Measurements from ENCODE around the gene PTPRN2.

Gene PTPRN2

DNA sequence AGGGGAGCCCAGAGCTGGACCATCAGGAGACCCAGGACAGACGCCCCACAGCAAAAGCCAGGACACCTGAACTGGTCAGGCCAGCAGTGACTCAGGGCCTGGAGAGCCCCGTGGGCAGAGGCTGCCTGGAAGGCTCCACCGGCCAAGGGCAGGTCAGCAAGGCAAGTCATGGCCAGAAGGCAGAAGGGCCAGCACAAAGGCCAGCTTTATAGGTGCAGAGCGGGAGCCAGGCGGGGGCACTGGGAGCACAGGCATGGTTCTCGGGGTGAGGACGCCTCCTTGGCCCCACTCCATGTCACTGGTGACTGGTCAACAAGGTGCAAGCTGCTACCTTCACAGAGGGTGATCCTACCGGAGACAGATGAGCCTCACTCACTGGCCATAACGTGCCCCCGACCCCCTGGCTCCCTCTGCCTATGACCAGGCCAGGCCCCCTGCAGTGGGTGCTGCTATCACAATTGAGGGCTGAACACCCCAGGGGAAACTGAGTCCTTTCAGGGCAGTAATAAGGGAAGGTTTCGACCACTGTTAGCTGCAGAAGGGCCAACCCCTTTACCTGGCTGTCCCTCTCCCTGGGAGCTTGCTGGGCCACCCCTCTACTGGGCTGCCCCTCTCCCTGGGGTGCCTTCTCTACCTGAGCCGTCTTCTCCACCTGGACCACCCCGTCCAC lies 317.4 kb downstream of the PTPRN2 start:
- peaks cover 10% of the 10 kb centered on the region for H3K4me1 ChIP-seq (ENCODE audit: control insufficient read depth, insufficient read depth, low read length)
- no peaks in the 10 kb centered on the region for H3K27me3 ChIP-seq (ENCODE audit: control insufficient read depth, insufficient read depth, low read length)
- no peak overlapping the region for H3K4me3 ChIP-seq (ENCODE audit: low read length)
- H3K36me3 ChIP-seq (ENCODE audit: control insufficient read depth, insufficient read depth, low read length) = no peaks in the 10 kb centered on the region
- no peak overlapping the region for H3K9ac ChIP-seq (ENCODE audit: low read length)
- no peaks in the 10 kb centered on the region for H3K9me3 ChIP-seq (ENCODE audit: control insufficient read depth, low read length)

GRCh38 chr7:158268816-158269535 lies 318.6 kb downstream of the PTPRN2 start:
- no peak overlapping the region for H3K4me3 ChIP-seq (ENCODE audit: low read length)
- H3K9ac ChIP-seq (ENCODE audit: low read length) = no peak overlapping the region
- H3K27me3 ChIP-seq (ENCODE audit: control insufficient read depth, insufficient read depth, low read length) = no peaks in the 10 kb centered on the region
- H3K4me1 ChIP-seq (ENCODE audit: control insufficient read depth, insufficient read depth, low read length) = peaks cover 10% of the 10 kb centered on the region
- H3K36me3 ChIP-seq (ENCODE audit: control insufficient read depth, insufficient read depth, low read length) = no peaks in the 10 kb centered on the region
- no peaks in the 10 kb centered on the region for H3K9me3 ChIP-seq (ENCODE audit: control insufficient read depth, low read length)

GRCh38 chr7:158267742-158268435 lies 319.7 kb downstream of the PTPRN2 start:
- H3K9ac ChIP-seq (ENCODE audit: low read length) = no peak overlapping the region
- H3K27me3 ChIP-seq (ENCODE audit: control insufficient read depth, insufficient read depth, low read length) = no peaks in the 10 kb centered on the region
- no peaks in the 10 kb centered on the region for H3K36me3 ChIP-seq (ENCODE audit: control insufficient read depth, insufficient read depth, low read length)
- H3K4me3 ChIP-seq (ENCODE audit: low read length) = no peak overlapping the region
- peaks cover 10% of the 10 kb centered on the region for H3K4me1 ChIP-seq (ENCODE audit: control insufficient read depth, insufficient read depth, low read length)
- H3K9me3 ChIP-seq (ENCODE audit: control insufficient read depth, low read length) = no peaks in the 10 kb centered on the region

DNA sequence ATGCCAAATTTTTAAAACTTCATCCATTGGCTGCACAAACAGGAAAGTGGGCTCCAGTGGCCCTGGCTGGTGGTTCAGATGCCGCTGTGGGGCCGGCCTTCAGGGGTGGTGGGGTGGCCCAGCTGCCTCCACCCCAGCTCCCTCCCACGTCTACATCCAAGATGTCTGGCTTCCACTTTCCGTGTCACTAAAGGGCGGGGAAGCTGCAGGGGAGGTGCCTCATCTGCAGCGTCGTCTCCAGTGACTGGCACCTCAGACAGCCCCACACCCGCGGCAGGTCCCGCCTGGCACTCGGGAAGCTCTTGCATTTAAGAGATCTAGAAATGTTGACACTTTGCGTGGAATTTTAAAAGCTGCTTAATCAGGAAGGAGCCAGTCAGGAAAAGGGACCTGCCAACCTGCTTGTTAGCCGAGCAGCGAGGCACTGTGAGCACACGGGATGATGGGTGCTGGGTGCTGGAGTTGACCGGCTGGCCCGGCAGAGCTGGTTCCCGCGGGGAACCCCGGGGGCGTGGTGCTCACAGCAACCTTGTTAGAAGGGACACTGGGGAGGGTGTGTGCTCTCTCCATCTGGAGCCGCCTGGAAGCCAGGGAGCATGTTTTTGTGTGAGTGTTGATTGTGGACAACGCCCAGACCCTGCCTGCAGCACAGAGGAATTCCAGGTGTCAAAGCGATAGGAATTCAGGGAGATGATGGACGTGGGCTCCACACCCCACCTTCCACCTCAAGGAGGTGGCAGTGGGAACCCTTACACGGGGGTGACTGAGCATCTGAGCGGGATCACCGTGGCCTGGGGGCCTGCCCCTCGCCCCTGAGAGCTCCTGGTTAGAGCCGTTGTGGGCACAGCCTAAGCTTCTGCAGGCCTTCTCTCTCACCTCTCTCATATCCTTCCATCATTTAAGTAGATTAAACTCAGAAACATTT lies 320.5 kb downstream of the PTPRN2 start:
- Histone ChIP-seq H3K9ac (ENCODE audit: low read length) (no peak overlapping the region), H3K4me1 (ENCODE audit: control insufficient read depth, insufficient read depth, low read length) (peaks cover 10% of the 10 kb centered on the region), H3K36me3 (ENCODE audit: control insufficient read depth, insufficient read depth, low read length) (no peaks in the 10 kb centered on the region), H3K27me3 (ENCODE audit: control insufficient read depth, insufficient read depth, low read length) (no peaks in the 10 kb centered on the region), H3K9me3 (ENCODE audit: control insufficient read depth, low read length) (no peaks in the 10 kb centered on the region), H3K4me3 (ENCODE audit: low read length) (no peak overlapping the region)

DNA sequence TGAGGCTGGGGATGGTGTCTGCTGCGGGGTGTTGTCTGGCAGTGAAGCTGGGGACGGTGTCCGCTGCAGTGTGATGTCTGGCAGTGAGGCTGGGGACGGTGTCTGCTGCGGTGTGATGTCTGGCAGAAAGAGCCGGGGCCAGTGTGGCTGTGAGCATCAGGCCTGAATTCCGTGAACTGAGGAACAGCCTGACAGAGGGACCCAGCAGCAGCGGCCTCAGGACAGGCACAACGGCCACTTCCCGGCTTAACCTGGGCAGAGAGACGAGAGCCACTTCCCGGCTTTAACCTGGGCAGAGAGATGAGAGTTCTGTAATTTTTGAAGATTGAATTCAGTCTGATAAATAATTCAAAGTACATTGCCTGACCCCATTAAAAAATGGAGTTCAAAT lies 321.2 kb downstream of the PTPRN2 start:
- peaks cover 10% of the 10 kb centered on the region for H3K4me1 ChIP-seq (ENCODE audit: control insufficient read depth, insufficient read depth, low read length)
- no peaks in the 10 kb centered on the region for H3K36me3 ChIP-seq (ENCODE audit: control insufficient read depth, insufficient read depth, low read length)
- H3K27me3 ChIP-seq (ENCODE audit: control insufficient read depth, insufficient read depth, low read length) = no peaks in the 10 kb centered on the region
- no peak overlapping the region for H3K4me3 ChIP-seq (ENCODE audit: low read length)
- H3K9ac ChIP-seq (ENCODE audit: low read length) = no peak overlapping the region
- no peaks in the 10 kb centered on the region for H3K9me3 ChIP-seq (ENCODE audit: control insufficient read depth, low read length)

GRCh38 chr7:158265743-158266080 lies 321.9 kb downstream of the PTPRN2 start:
- Histone ChIP-seq H3K9ac (ENCODE audit: low read length) (no peak overlapping the region), H3K4me3 (ENCODE audit: low read length) (no peak overlapping the region), H3K27me3 (ENCODE audit: control insufficient read depth, insufficient read depth, low read length) (no peaks in the 10 kb centered on the region), H3K9me3 (ENCODE audit: control insufficient read depth, low read length) (no peaks in the 10 kb centered on the region), H3K4me1 (ENCODE audit: control insufficient read depth, insufficient read depth, low read length) (peaks cover 10% of the 10 kb centered on the region), H3K36me3 (ENCODE audit: control insufficient read depth, insufficient read depth, low read length) (no peaks in the 10 kb centered on the region)

DNA sequence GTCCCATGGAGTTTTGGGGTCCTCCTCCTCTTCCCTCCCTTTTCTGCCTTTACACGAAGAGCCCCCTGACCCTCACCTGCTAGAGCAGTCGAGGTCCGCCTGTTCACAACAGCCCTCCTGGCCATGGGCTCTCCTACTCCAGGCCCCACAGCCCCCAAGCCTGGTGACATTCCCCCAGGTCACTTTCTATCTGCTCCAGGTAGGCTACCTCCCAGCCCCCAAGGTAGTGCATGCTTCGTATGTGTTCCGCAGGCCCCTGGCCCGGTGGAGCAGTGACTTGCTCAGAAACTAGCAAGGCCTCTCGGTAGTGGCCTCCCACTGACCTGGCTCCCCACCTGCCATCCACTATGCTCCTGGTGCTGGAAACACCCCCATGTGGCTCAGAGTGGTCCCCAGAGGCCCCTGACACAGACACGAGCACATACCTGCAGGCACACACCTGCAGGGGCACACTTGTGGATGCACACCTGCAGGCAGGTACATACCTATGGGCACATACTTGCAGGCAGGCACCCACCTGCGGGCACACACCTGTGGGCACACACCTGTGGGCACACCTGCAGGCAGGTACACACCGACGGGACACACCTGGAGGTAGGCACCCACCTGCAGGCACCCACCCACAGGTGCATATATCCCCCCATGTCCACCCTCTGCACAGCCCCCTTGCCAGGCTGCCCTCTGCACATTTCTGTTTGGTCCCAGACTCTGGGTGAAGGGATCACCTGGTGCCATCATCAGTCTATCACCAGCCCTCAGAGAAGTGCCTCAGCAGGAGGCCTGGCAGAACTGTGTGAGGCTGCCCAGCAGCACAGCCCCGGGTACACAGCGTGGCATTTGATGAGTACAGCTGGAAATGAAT lies 322.5 kb downstream of the PTPRN2 start:
- Histone ChIP-seq H3K9me3 (ENCODE audit: control insufficient read depth, low read length) (no peaks in the 10 kb centered on the region), H3K36me3 (ENCODE audit: control insufficient read depth, insufficient read depth, low read length) (no peaks in the 10 kb centered on the region), H3K4me3 (ENCODE audit: low read length) (no peak overlapping the region), H3K9ac (ENCODE audit: low read length) (no peak overlapping the region), H3K27me3 (ENCODE audit: control insufficient read depth, insufficient read depth, low read length) (no peaks in the 10 kb centered on the region), H3K4me1 (ENCODE audit: control insufficient read depth, insufficient read depth, low read length) (peaks cover 10% of the 10 kb centered on the region)

DNA sequence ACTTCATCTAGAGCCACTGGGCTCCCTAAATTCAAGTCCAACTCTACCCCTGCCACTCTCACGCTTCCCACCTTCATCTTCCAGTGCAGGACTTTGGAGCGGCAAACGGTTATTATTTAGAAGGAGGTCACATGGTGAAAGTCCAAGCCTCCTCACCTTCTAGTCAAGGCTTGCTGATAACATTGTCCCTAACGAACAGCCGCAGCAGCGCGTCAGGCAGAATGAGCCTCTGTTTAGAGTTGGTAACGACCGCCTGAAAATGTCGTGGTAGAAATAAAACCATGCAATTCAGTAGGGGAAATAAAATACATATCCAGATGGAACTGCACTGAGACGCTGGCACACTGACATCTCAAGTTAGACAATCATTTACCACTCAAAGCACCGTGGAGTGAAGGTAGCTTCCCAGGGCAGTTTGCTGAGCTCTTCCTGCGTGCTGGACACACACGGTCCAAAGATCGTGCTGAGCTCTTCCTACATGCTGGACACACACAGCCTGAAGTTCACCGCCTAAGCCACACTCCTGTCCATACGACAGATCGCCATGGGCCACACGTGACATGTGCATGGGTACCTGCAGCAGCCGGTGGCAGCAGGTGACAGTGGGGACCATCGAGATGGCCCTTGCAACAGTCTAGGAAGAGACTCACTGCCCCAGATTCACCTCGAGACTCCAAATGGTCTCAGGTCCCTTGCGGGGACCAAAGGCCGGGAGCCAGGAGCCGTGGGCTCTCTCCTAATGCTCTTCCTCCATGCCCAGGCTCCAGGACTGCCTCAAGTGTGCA lies 323.5 kb downstream of the PTPRN2 start:
- Histone ChIP-seq H3K4me1 (ENCODE audit: control insufficient read depth, insufficient read depth, low read length) (peaks cover 10% of the 10 kb centered on the region), H3K9me3 (ENCODE audit: control insufficient read depth, low read length) (no peaks in the 10 kb centered on the region), H3K36me3 (ENCODE audit: control insufficient read depth, insufficient read depth, low read length) (no peaks in the 10 kb centered on the region), H3K27me3 (ENCODE audit: control insufficient read depth, insufficient read depth, low read length) (no peaks in the 10 kb centered on the region), H3K4me3 (ENCODE audit: low read length) (no peak overlapping the region), H3K9ac (ENCODE audit: low read length) (no peak overlapping the region)

GRCh38 chr7:158263110-158263963 lies 324.3 kb downstream of the PTPRN2 start:
- Histone ChIP-seq H3K36me3 (ENCODE audit: control insufficient read depth, insufficient read depth, low read length) (no peaks in the 10 kb centered on the region), H3K9me3 (ENCODE audit: control insufficient read depth, low read length) (no peaks in the 10 kb centered on the region), H3K27me3 (ENCODE audit: control insufficient read depth, insufficient read depth, low read length) (no peaks in the 10 kb centered on the region), H3K4me3 (ENCODE audit: low read length) (no peak overlapping the region), H3K9ac (ENCODE audit: low read length) (no peak overlapping the region), H3K4me1 (ENCODE audit: control insufficient read depth, insufficient read depth, low read length) (peaks cover 10% of the 10 kb centered on the region)

Data from mucosa of stomach (tissue), 1 donor.